Measurements from ENCODE around the gene MRPL39.

- no peak for TF ChIP-seq ZNF133 (CRISPR knock-in tag; IDR thresholded peaks at IDR 0.05)
- no peak for TF ChIP-seq POLR2AphosphoS5 (IDR thresholded peaks at IDR 0.05; ENCODE audit: control insufficient read depth, insufficient read depth, low read depth, low read length)
- no peak for TF ChIP-seq CTCF (IDR thresholded peaks at IDR 0.05 in 2 of 3, conservative IDR thresholded peaks at IDR 0.05 in 1 of 3; ENCODE audit: insufficient read depth in 2 of 3, low read depth in 1 of 3, low read length in 3 of 3)
- TF ChIP-seq, protein P1, sequence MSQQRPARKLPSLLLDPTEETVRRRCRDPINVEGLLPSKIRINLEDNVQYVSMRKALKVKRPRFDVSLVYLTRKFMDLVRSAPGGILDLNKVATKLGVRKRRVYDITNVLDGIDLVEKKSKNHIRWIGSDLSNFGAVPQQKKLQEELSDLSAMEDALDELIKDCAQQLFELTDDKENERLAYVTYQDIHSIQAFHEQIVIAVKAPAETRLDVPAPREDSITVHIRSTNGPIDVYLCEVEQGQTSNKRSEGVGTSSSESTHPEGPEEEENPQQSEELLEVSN (IDR thresholded peaks at IDR 0.05; ENCODE audit: borderline replicate concordance in 1 of 2, extremely low read depth in 1 of 2, insufficient read depth in 1 of 2, insufficient read length in 1 of 2, low read depth in 1 of 2, low read length in 1 of 2, poor library complexity in 1 of 2, severe bottlenecking in 1 of 2): no peak
- no peak for TF ChIP-seq EZH2 (IDR thresholded peaks at IDR 0.05; ENCODE audit: borderline replicate concordance, low read depth, low read length)
- TF ChIP-seq ZZZ3 (IDR thresholded peaks at IDR 0.05): no peak
These were observed 49.2 kb downstream of the MRPL39 start for GRCh38 chr21:25558123-25558522.
